HG03175 (cell line): ENCODE measurements around the gene GCNT2.
A peak's percentile ranks its signal among the peaks of the same experiment; 100 is the strongest.
"Not testable (repeated sequence)": the region's sequence is repeated elsewhere in the genome, so short reads cannot be mapped to it uniquely, and the experiment has no call there.

ENCODE experiments used
- ATAC-seq: cut with Tn5 transposase; IDR thresholded peaks from one replicate; pipeline ENCODE4 v1.9.1; 2021; ENCODE audit warnings: mild to moderate bottlenecking, moderate library complexity; ENCODE audit not compliant: unreplicated experiment

The GCNT2 gene

GRCh38 chr6:10577112-10577511, 56.0 kb downstream of the GCNT2 start:
- ATAC-seq = no peak

GRCh38 chr6:10578723-10579122, 57.6 kb downstream of the GCNT2 start:
- no peak for ATAC-seq

- no peak for ATAC-seq
Observed at GRCh38 chr6:10579803-10580202, 58.7 kb downstream of the GCNT2 start.

GRCh38 chr6:10580570-10580969, 59.4 kb downstream of the GCNT2 start:
- no peak for ATAC-seq

GRCh38 chr6:10581402-10581801, 60.3 kb downstream of the GCNT2 start:
- ATAC-seq = not testable (repeated sequence)

GRCh38 chr6:10582774-10583508, 61.8 kb downstream of the GCNT2 start:
- no peak for ATAC-seq

- no peak for ATAC-seq
Observed at GRCh38 chr6:10583509-10583901, 62.4 kb downstream of the GCNT2 start.

GRCh38 chr6:10584607-10585006, 63.5 kb downstream of the GCNT2 start:
- no peak for ATAC-seq

GRCh38 chr6:10585209-10585845, 64.2 kb downstream of the GCNT2 start:
- ATAC-seq = no peak

- no peak for ATAC-seq
Observed at GRCh38 chr6:10586302-10586701, 65.2 kb downstream of the GCNT2 start.

GRCh38 chr6:10587656-10588406, 66.7 kb downstream of the GCNT2 start:
- no peak for ATAC-seq

GRCh38 chr6:10588562-10589428, 67.6 kb downstream of the GCNT2 start:
- no peak for ATAC-seq

- ATAC-seq = no peak
Observed at GRCh38 chr6:10589429-10589727, 68.2 kb downstream of the GCNT2 start.

GRCh38 chr6:10589983-10590382, 68.8 kb downstream of the GCNT2 start:
- no peak for ATAC-seq

GRCh38 chr6:10591422-10592160, 70.4 kb downstream of the GCNT2 start:
- no peak for ATAC-seq

- peak; percentile 53 for ATAC-seq
Observed at GRCh38 chr6:10595731-10596664, 74.8 kb downstream of the GCNT2 start.

GRCh38 chr6:10597499-10598001, 76.4 kb downstream of the GCNT2 start:
- ATAC-seq = no peak

- no peak for ATAC-seq
Observed at GRCh38 chr6:10598084-10598960, 77.2 kb downstream of the GCNT2 start.
